Suprapubic skin (tissue), 4 donors: ENCODE data around the gene FAM222A.

Source experiments
- CTCF ChIP-seq, 2 donors: fragments of 200-600 bp in 1 of 2; fragments of 450-650 bp in 1 of 2; sonication (generic) in 1 of 2; IDR thresholded peaks; one replicate each; pipeline ENCODE4 v1.5.1; 2016 to 2019; ENCODE audit warnings: antibody characterized with exemption in 2 of 2, mild to moderate bottlenecking in 1 of 2, moderate library complexity in 1 of 2
- POLR2A ChIP-seq, 2 donors: fragments of 450-650 bp; IDR thresholded peaks; one replicate each; pipeline ENCODE4 v1.6.1; 2017; ENCODE audit warnings: antibody characterized with exemption in 2 of 2, mild to moderate bottlenecking in 2 of 2, moderate library complexity in 2 of 2
- POLR2AphosphoS5 ChIP-seq, 3 donors: sonication (generic); formaldehyde crosslinking; IDR thresholded peaks; one replicate each; pipeline ENCODE4 v1.6.1; 2017; ENCODE audit warnings: antibody characterized with exemption in 3 of 3

DNA sequence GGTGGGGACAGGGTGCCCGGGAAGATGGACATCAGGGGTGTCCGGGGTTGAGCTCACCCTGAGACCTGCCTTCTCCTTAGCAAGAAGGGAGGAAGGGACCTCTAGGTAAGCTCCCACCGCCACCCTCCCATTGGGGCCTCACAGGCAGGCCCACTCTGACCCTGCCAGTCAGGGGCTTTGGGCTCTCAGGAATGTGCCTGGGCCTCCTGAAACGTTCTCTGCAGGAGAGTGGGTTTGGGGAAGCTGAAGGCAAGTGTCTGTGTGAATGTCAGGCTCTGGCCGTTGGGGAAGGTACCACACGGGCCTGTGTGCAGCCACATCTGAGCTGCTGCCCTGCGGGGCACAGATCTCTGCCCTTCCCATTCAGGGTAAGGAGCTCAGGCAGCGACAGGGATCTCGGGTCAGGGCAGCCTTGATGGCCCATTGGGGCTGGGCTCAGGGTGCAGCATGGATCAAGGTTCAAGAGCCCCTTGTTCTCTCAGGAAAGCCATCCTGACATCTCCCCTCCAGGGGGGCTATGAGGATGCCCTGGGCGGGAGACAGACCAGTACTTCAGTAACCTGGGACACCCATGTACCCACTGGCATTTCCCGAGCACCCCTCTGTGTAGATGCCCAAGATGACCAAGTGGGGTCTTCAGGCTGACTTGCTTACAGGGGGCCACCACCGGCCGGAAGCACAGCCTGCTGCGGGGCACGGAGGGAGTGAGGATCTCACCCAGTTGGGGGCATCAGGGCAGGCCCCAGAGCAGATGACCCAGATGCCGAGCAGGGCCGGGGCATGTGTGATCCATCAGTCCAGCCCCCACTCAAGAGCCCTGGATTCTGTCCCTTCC, 29.7 kb downstream of the FAM222A start:
- no peak for TF ChIP-seq POLR2A (IDR thresholded peaks at IDR 0.05)
- TF ChIP-seq CTCF (IDR thresholded peaks at IDR 0.05), result no peak
- TF ChIP-seq POLR2AphosphoS5 (IDR thresholded peaks at IDR 0.05), result no peak
